ENCODE data around the gene MYLK3. TPM values are rescaled to one million over a fixed set of nuclear protein-coding genes. Genes with fewer than 3 reads are reported as not detected.

Gene MYLK3
- polyA plus RNA-seq, 4 donors, result 0.04 to 0.81 (median 0.25) TPM; not detected in 1

GRCh38 chr16:46721885-46722284 is 26.3 kb downstream of the MYLK3 start:
- no peak overlapping the region for H3K27ac ChIP-seq (ENCODE audit: low read depth in 1 of 3, low read length in 2 of 3)
- no peak for FAIRE-seq
- H3K36me3 ChIP-seq (ENCODE audit: control insufficient read depth in 3 of 3, insufficient read depth in 2 of 3, low read depth in 1 of 3, low read length in 3 of 3), result no peaks in the 10 kb centered on the region
- no peaks in the 10 kb centered on the region for H3K4me1 ChIP-seq (ENCODE audit: control insufficient read depth in 3 of 3, insufficient read depth in 2 of 3, low read depth in 1 of 3, low read length in 2 of 3)
- no peaks in the 10 kb centered on the region for H3K9me3 ChIP-seq (ENCODE audit: control insufficient read depth in 2 of 2, insufficient read depth in 1 of 2, low read depth in 1 of 2, low read length in 1 of 2)
- no peak overlapping the region for H3K4me3 ChIP-seq (ENCODE audit: low read depth in 1 of 3, low read length in 3 of 3)
- no peak for DNase-seq
- no peaks in the 10 kb centered on the region for H3K27me3 ChIP-seq (ENCODE audit: control insufficient read depth in 3 of 3, insufficient read depth in 3 of 3, low read length in 3 of 3)
- 84 to 87% (median 86%) methylated on average over 4 of the region's 4 CpGs for WGBS, 3 donors

DNA sequence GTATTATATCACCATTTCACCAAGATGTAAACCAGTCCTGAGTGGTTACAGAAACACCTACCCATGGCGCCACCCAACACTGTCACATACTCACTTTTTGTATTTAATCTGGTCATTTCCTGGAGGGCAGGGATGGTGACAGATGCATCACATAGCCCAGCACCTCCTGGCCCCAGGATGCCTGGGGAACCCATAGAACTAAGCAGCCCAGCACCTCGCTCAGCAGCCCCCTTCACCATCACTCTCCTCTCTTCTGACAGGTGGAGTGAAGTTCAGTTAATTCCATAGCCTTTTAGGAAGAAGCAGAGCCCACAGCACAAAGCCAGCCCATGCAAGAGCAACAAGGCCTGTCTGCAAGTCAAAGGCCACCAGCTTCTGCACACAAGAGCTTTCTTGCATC is 27.5 kb downstream of the MYLK3 start:
- Histone ChIP-seq H3K9me3 (ENCODE audit: control insufficient read depth in 2 of 2, insufficient read depth in 1 of 2, low read depth in 1 of 2, low read length in 1 of 2) (no peaks in the 10 kb centered on the region), H3K27ac (ENCODE audit: low read depth in 1 of 3, low read length in 2 of 3) (no peak overlapping the region), H3K4me3 (ENCODE audit: low read depth in 1 of 3, low read length in 3 of 3) (no peak overlapping the region), H3K36me3 (ENCODE audit: control insufficient read depth in 3 of 3, insufficient read depth in 2 of 3, low read depth in 1 of 3, low read length in 3 of 3) (no peaks in the 10 kb centered on the region), H3K27me3 (ENCODE audit: control insufficient read depth in 3 of 3, insufficient read depth in 3 of 3, low read length in 3 of 3) (no peaks in the 10 kb centered on the region), H3K4me1 (ENCODE audit: control insufficient read depth in 3 of 3, insufficient read depth in 2 of 3, low read depth in 1 of 3, low read length in 2 of 3) (no peaks in the 10 kb centered on the region)
- FAIRE-seq (no peak), DNase-seq (no peak)
- 83 to 93% (median 83%) methylated on average over 2 of the region's 2 CpGs for WGBS, 3 donors

- Histone ChIP-seq H3K9me3 (ENCODE audit: control insufficient read depth in 2 of 2, insufficient read depth in 1 of 2, low read depth in 1 of 2, low read length in 1 of 2) (no peaks in the 10 kb centered on the region), H3K4me3 (ENCODE audit: low read depth in 1 of 3, low read length in 3 of 3) (no peak overlapping the region), H3K27me3 (ENCODE audit: control insufficient read depth in 3 of 3, insufficient read depth in 3 of 3, low read length in 3 of 3) (no peaks in the 10 kb centered on the region), H3K27ac (ENCODE audit: low read depth in 1 of 3, low read length in 2 of 3) (no peak overlapping the region), H3K36me3 (ENCODE audit: control insufficient read depth in 3 of 3, insufficient read depth in 2 of 3, low read depth in 1 of 3, low read length in 3 of 3) (no peaks in the 10 kb centered on the region), H3K4me1 (ENCODE audit: control insufficient read depth in 3 of 3, insufficient read depth in 2 of 3, low read depth in 1 of 3, low read length in 2 of 3) (no peaks in the 10 kb centered on the region)
- DNase-seq (no peak), FAIRE-seq (no peak)
- 94 to 98% (median 95%) methylated on average over 6 of the region's 6 CpGs for WGBS, 3 donors
Observed at GRCh38 chr16:46719528-46719927, 28.6 kb downstream of the MYLK3 start.

GRCh38 chr16:46718214-46718613 is 29.9 kb downstream of the MYLK3 start:
- no peak for DNase-seq
- Histone ChIP-seq H3K27me3 (ENCODE audit: control insufficient read depth in 3 of 3, insufficient read depth in 3 of 3, low read length in 3 of 3) (no peaks in the 10 kb centered on the region), H3K9me3 (ENCODE audit: control insufficient read depth in 2 of 2, insufficient read depth in 1 of 2, low read depth in 1 of 2, low read length in 1 of 2) (no peaks in the 10 kb centered on the region), H3K36me3 (ENCODE audit: control insufficient read depth in 3 of 3, insufficient read depth in 2 of 3, low read depth in 1 of 3, low read length in 3 of 3) (no peaks in the 10 kb centered on the region), H3K4me1 (ENCODE audit: control insufficient read depth in 3 of 3, insufficient read depth in 2 of 3, low read depth in 1 of 3, low read length in 2 of 3) (no peaks in the 10 kb centered on the region), H3K4me3 (ENCODE audit: low read depth in 1 of 3, low read length in 3 of 3) (no peak overlapping the region), H3K27ac (ENCODE audit: low read depth in 1 of 3, low read length in 2 of 3) (no peak overlapping the region)
- FAIRE-seq, result no peak
- 81 to 85% (median 84%) methylated on average over 8 of the region's 8 CpGs for WGBS, 3 donors

GRCh38 chr16:46717692-46718091 is 30.5 kb downstream of the MYLK3 start:
- H3K27ac ChIP-seq (ENCODE audit: low read depth in 1 of 3, low read length in 2 of 3), result no peak overlapping the region
- DNase-seq (no peak), FAIRE-seq (no peak)
- H3K4me1 ChIP-seq (ENCODE audit: control insufficient read depth in 3 of 3, insufficient read depth in 2 of 3, low read depth in 1 of 3, low read length in 2 of 3), result no peaks in the 10 kb centered on the region
- H3K4me3 ChIP-seq (ENCODE audit: low read depth in 1 of 3, low read length in 3 of 3), result no peak overlapping the region
- H3K27me3 ChIP-seq (ENCODE audit: control insufficient read depth in 3 of 3, insufficient read depth in 3 of 3, low read length in 3 of 3), result no peaks in the 10 kb centered on the region
- H3K36me3 ChIP-seq (ENCODE audit: control insufficient read depth in 3 of 3, insufficient read depth in 2 of 3, low read depth in 1 of 3, low read length in 3 of 3), result no peaks in the 10 kb centered on the region
- 69 to 83% (median 75%) methylated on average over 2 of the region's 2 CpGs for WGBS, 3 donors
- no peaks in the 10 kb centered on the region for H3K9me3 ChIP-seq (ENCODE audit: control insufficient read depth in 2 of 2, insufficient read depth in 1 of 2, low read depth in 1 of 2, low read length in 1 of 2)

DNA sequence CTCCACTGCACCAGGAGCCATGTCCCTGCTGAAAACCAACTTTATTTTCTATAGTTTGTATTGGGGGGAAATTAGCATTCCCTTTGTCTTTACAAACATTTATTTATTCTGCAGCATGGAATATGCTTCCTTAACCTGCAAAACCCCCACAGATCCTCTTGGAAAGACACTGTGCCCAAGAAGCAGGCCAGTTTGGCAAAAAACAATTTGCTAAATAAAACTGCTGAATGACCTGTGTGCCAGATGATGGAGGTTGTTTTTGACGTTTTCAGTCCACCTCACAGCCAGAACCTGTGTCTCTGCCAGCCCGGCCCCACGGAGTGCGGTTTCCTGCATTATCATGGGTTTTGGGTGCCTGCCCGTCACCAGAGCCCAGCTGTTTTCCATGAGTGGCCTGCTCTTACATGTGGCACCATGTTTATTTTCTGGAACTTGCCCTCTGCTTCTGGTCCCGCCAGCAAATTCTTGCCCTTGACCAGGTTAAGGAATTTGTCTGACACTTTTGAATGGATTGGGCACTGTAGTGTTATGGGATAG is 32.3 kb downstream of the MYLK3 start:
- Histone ChIP-seq H3K9me3 (ENCODE audit: control insufficient read depth in 2 of 2, insufficient read depth in 1 of 2, low read depth in 1 of 2, low read length in 1 of 2) (no peaks in the 10 kb centered on the region), H3K36me3 (ENCODE audit: control insufficient read depth in 3 of 3, insufficient read depth in 2 of 3, low read depth in 1 of 3, low read length in 3 of 3) (no peaks in the 10 kb centered on the region), H3K27me3 (ENCODE audit: control insufficient read depth in 3 of 3, insufficient read depth in 3 of 3, low read length in 3 of 3) (no peaks in the 10 kb centered on the region), H3K4me3 (ENCODE audit: low read depth in 1 of 3, low read length in 3 of 3) (no peak overlapping the region), H3K27ac (ENCODE audit: low read depth in 1 of 3, low read length in 2 of 3) (no peak overlapping the region), H3K4me1 (ENCODE audit: control insufficient read depth in 3 of 3, insufficient read depth in 2 of 3, low read depth in 1 of 3, low read length in 2 of 3) (no peaks in the 10 kb centered on the region)
- FAIRE-seq (no peak), DNase-seq (no peak)
- 68 to 78% (median 76%) methylated on average over 6 of the region's 6 CpGs for WGBS, 3 donors

- 85 to 91% (median 89%) methylated on average over 7 of the region's 7 CpGs for WGBS, 3 donors
- Histone ChIP-seq H3K27ac (ENCODE audit: low read depth in 1 of 3, low read length in 2 of 3) (no peak overlapping the region), H3K36me3 (ENCODE audit: control insufficient read depth in 3 of 3, insufficient read depth in 2 of 3, low read depth in 1 of 3, low read length in 3 of 3) (no peaks in the 10 kb centered on the region), H3K4me1 (ENCODE audit: control insufficient read depth in 3 of 3, insufficient read depth in 2 of 3, low read depth in 1 of 3, low read length in 2 of 3) (no peaks in the 10 kb centered on the region), H3K4me3 (ENCODE audit: low read depth in 1 of 3, low read length in 3 of 3) (no peak overlapping the region), H3K9me3 (ENCODE audit: control insufficient read depth in 2 of 2, insufficient read depth in 1 of 2, low read depth in 1 of 2, low read length in 1 of 2) (no peaks in the 10 kb centered on the region), H3K27me3 (ENCODE audit: control insufficient read depth in 3 of 3, insufficient read depth in 3 of 3, low read length in 3 of 3) (no peaks in the 10 kb centered on the region)
- DNase-seq, result no peak
- no peak for FAIRE-seq
Observed at GRCh38 chr16:46714797-46715591, 33.1 kb downstream of the MYLK3 start.

DNA sequence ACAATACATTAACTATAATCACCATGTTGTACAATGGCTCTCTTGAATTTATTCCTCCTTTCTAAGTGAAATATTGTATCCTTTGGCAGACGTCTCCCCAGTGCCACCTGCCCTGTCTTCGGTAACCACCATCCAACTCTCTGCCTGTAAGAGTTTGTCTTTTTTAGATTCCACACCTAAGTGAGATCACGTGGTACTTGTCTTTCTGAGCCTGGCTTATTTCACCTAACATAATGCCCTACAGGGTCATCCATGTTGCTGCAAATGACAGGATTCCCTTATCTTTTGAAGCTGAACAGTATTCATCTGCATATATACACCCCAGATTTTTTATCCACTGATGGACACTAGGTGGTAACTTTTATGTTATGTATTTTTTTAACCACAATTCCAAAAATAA is 34.5 kb downstream of the MYLK3 start:
- FAIRE-seq, result no peak
- Histone ChIP-seq H3K4me1 (ENCODE audit: control insufficient read depth in 3 of 3, insufficient read depth in 2 of 3, low read depth in 1 of 3, low read length in 2 of 3) (no peaks in the 10 kb centered on the region), H3K4me3 (ENCODE audit: low read depth in 1 of 3, low read length in 3 of 3) (no peak overlapping the region), H3K36me3 (ENCODE audit: control insufficient read depth in 3 of 3, insufficient read depth in 2 of 3, low read depth in 1 of 3, low read length in 3 of 3) (no peaks in the 10 kb centered on the region), H3K9me3 (ENCODE audit: control insufficient read depth in 2 of 2, insufficient read depth in 1 of 2, low read depth in 1 of 2, low read length in 1 of 2) (no peaks in the 10 kb centered on the region), H3K27ac (ENCODE audit: low read depth in 1 of 3, low read length in 2 of 3) (no peak overlapping the region), H3K27me3 (ENCODE audit: control insufficient read depth in 3 of 3, insufficient read depth in 3 of 3, low read length in 3 of 3) (no peaks in the 10 kb centered on the region)
- 66 to 70% (median 69%) methylated on average over 3 of the region's 3 CpGs for WGBS, 3 donors
- DNase-seq, result no peak

DNA sequence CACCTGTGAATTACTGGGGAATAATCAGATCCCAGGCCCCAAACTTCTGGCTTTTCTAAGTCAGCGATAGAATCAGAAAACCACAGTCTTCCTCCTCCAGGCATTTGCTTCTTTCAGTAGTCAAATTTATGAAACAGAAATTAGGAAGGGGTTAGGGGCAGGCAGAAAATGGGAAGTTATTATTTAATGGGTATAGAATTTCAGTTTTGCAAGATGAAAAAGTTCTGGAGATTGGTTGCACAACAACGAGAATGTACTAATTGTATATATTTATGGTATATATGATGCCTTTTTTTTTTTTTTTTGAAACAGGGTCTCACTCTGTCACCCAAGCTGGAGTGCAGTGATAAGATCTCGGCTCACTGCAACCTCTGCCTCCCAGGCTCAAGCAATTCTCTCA is 35.2 kb downstream of the MYLK3 start:
- H3K9me3 ChIP-seq (ENCODE audit: control insufficient read depth in 2 of 2, insufficient read depth in 1 of 2, low read depth in 1 of 2, low read length in 1 of 2), result no peaks in the 10 kb centered on the region
- DNase-seq (no peak), FAIRE-seq (no peak)
- no peaks in the 10 kb centered on the region for H3K36me3 ChIP-seq (ENCODE audit: control insufficient read depth in 3 of 3, insufficient read depth in 2 of 3, low read depth in 1 of 3, low read length in 3 of 3)
- 59 to 79% (median 66%) methylated on average over 2 to 3 of the region's 3 CpGs for WGBS, 3 donors
- H3K4me1 ChIP-seq (ENCODE audit: control insufficient read depth in 3 of 3, insufficient read depth in 2 of 3, low read depth in 1 of 3, low read length in 2 of 3), result no peaks in the 10 kb centered on the region
- no peak overlapping the region for H3K27ac ChIP-seq (ENCODE audit: low read depth in 1 of 3, low read length in 2 of 3)
- H3K4me3 ChIP-seq (ENCODE audit: low read depth in 1 of 3, low read length in 3 of 3), result no peak overlapping the region
- no peaks in the 10 kb centered on the region for H3K27me3 ChIP-seq (ENCODE audit: control insufficient read depth in 3 of 3, insufficient read depth in 3 of 3, low read length in 3 of 3)
